GM06990 (cell line): ENCODE data around the gene LGMN.
A peak's percentile ranks its signal among the peaks of the same experiment; 100 is the strongest.

Source experiments
- DNase-seq: peaks from one replicate; pipeline ENCODE4 v3.0.0-alpha.2; 2011; ENCODE audit not compliant: insufficient read length; ENCODE audit errors: extremely low read depth
- H3K27me3 ChIP-seq: replicated peaks from 2 replicates; pipeline ENCODE4 v1.6.0; 2011; ENCODE audit warnings: low read length; ENCODE audit not compliant: control insufficient read depth, insufficient read depth
- H3K36me3 ChIP-seq: 2 replicates; pipeline ENCODE4 v1.5.1; 2011; ENCODE audit warnings: low read length; ENCODE audit not compliant: control insufficient read depth, insufficient read depth
- H3K4me3 ChIP-seq: replicated peaks from 2 replicates; pipeline ENCODE4 v1.5.1; 2011; ENCODE audit warnings: low read depth, mild to moderate bottlenecking, control low read depth, low read length
- CTCF ChIP-seq: IDR thresholded peaks from 2 replicates; pipeline ENCODE4 v1.5.1; 2011; ENCODE audit warnings: low read length, control low read depth, mild to moderate bottlenecking, inconsistent platforms; ENCODE audit not compliant: insufficient read depth, poor library complexity, severe bottlenecking

Gene LGMN

GRCh38 chr14:92658160-92658559 is 90.3 kb downstream of the LGMN start:
- Histone ChIP-seq H3K36me3 (peaks cover 17% of the 10 kb centered on the region), H3K4me3 (no peak overlapping the region), H3K27me3 (no peaks in the 10 kb centered on the region)
- no peak for TF ChIP-seq CTCF
- DNase-seq: no peak

DNA sequence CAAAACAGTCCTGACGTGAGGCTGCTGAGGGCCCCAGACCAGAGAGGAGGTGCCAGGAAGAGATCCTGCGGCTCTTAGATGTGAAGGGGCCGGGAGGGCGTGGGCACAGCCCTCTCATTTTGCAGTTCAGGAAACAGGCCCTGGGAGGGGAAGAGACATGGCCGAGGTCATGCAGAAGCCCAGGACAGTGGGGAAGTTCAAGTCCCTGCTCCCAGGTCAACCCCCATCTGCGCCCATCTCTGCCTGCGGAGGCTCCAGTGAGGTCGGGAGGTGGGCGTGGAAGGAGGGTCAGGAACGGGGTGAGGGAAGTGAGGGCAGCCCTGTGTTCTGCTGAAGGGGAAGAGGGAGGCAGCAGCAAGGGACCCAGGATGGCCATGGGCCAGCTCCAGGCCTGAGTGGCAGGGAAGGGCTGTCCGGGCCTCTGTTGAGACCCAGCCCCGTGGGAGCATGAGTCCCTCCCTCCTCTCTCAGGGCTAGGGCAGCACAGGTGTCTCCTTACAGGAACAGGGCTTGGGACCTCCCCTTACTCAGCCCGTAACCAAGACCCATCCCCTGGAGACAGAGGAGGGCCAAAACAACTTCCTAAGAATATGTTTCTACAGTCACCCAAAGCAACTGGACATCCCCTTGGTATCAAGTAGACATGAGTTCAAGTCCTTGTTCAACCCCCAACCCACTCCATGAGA is 90.8 kb downstream of the LGMN start:
- Histone ChIP-seq H3K4me3 (no peak overlapping the region), H3K36me3 (peaks cover 17% of the 10 kb centered on the region), H3K27me3 (no peaks in the 10 kb centered on the region)
- DNase-seq: no peak
- TF ChIP-seq CTCF: no peak

- TF ChIP-seq CTCF: no peak
- peaks cover 15% of the 10 kb centered on the region for H3K36me3 ChIP-seq
- DNase-seq: no peak
Measured at GRCh38 chr14:92656306-92657081, 91.9 kb downstream of the LGMN start.

DNA sequence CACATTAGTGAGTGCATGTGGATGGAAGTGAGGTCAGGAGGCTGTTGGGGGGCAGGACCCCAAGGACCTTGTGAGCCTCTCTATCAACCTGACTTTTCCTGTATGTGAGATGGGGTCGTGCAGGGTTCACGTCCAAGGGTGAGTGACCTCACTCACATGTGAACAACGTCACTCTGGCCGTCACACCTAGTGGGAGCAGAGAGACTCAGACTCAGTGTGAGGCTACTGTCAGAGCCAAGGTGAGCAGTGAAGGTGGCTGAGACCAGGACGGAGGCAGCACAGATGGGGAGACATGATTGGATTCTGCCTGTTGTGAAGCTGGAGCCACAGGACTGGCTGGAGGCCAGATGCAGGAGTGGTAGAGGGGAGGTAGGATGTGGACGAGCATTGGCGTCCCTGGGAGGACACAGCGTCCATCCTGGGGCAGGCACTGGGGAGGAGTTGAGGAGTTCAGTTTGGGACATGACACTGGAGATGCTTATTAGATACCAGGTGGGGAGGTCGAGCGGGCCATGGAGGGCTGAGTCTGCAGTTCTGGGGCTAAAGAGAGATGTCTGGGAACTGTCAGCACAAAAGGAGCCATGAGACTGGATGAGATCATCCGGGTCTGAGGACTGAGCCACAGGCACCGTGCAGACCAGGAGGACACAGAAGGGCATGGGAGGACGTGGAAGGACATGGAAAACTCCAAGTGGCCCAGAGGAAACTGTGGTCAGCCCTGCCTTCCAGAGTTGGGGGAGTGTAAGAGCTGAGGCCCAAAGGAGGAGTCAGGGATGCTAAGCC is 92.8 kb downstream of the LGMN start:
- Histone ChIP-seq H3K36me3 (peaks cover 11% of the 10 kb centered on the region), H3K4me3 (no peak overlapping the region), H3K27me3 (no peaks in the 10 kb centered on the region)
- TF ChIP-seq CTCF: no peak
- DNase-seq: no peak

More at GRCh38 chr14:92656306-92657081, 91.9 kb downstream of the LGMN start:
- Histone ChIP-seq H3K4me3 (no peak overlapping the region), H3K27me3 (no peaks in the 10 kb centered on the region)

DNA sequence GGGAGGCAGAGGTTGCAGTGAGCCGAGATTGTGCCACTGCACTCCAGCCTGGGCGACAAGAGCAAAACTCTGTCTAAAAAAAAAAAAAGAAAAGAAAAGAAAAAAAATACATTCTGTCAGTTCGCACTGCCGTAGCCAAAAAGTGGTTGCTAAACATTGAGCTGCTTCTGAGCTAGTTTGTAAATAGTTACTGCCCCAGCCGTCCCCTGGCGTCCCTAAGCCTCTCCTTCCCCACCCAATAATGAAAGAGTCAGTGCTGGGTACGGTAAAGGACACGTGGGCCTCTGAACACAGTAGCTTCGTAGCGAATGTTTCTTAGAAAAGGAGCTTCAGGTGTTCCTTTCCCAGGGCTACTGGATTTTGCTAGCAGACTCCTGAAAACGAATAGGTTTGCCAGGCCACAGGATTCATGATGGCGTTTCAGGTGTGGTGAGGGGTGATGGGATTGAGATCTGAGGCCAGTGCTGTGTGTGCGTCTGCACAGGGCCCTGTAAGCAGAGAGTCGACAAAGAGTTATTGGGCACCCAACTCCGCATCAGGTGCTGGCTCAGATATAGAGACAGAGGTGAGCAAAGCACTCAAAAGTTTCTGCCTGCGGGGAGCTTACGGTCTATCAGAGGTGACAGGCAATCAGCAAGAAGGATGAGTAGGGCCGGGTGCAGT is 94.1 kb downstream of the LGMN start:
- H3K36me3 ChIP-seq: peaks cover 6% of the 10 kb centered on the region
- DNase-seq: no peak
- H3K4me3 ChIP-seq: peak overlapping the region; percentile 18; the same call in 1 of the 2 replicates
- TF ChIP-seq CTCF: no peak
- H3K27me3 ChIP-seq: no peaks in the 10 kb centered on the region
